RWPE2 (cell line): ENCODE measurements around the gene ADAM33.

ENCODE experiments used
- ATAC-seq: fragments of 200-7000 bp; cut with Tn5 transposase; 3 replicates; pipeline ENCODE4 v1.9.1; 2021; ENCODE audit warnings: low read depth
- DNase-seq: peaks from one replicate; pipeline ENCODE4 v3.0.0-alpha.2; 2020; ENCODE audit warnings: low spot score
- H3K27ac ChIP-seq: fragments of 450-650 bp; 2 replicates; pipeline ENCODE4 v1.5.1; 2017; ENCODE audit warnings: mild to moderate bottlenecking; ENCODE audit not compliant: poor library complexity, severe bottlenecking
- H3K27me3 ChIP-seq: fragments of 250-450 bp; sonication (Bioruptor Pico); 2 replicates; pipeline ENCODE4 v1.5.1; 2021; ENCODE audit warnings: mild to moderate bottlenecking, moderate library complexity; ENCODE audit not compliant: insufficient read depth, poor library complexity, severe bottlenecking
- H3K36me3 ChIP-seq: fragments of 250-450 bp; sonication (Bioruptor Pico); 2 replicates; pipeline ENCODE4 v1.5.1; 2020; ENCODE audit warnings: low read depth, mild to moderate bottlenecking, moderate library complexity
- H3K4me1 ChIP-seq: fragments of 250-450 bp; sonication (Bioruptor Pico); 2 replicates; pipeline ENCODE4 v1.5.1; 2021; ENCODE audit warnings: mild to moderate bottlenecking, moderate library complexity; ENCODE audit not compliant: insufficient read depth, poor library complexity, severe bottlenecking
- H3K4me3 ChIP-seq: fragments of 250-450 bp; sonication (Bioruptor Pico); 2 replicates; pipeline ENCODE4 v1.5.1; 2021; ENCODE audit warnings: mild to moderate bottlenecking, moderate library complexity; ENCODE audit not compliant: severe bottlenecking
- H3K9me3 ChIP-seq: fragments of 250-450 bp; sonication (Bioruptor Pico); 2 replicates; pipeline ENCODE4 v1.5.1; 2021; ENCODE audit warnings: mild to moderate bottlenecking, moderate library complexity; ENCODE audit not compliant: severe bottlenecking
- CTCF ChIP-seq: fragments of 450-650 bp; IDR thresholded peaks from one replicate; pipeline ENCODE4 v1.5.1; 2017; ENCODE audit warnings: mild to moderate bottlenecking, moderate library complexity; ENCODE audit not compliant: poor library complexity, severe bottlenecking

Gene ADAM33

GRCh38 chr20:3686867-3687321, 5.1 kb upstream of the ADAM33 start:
- Histone ChIP-seq H3K27me3 (peaks cover 5% of the 10 kb centered on the region), H3K4me3 (no peak overlapping the region), H3K27ac (no peak overlapping the region), H3K9me3 (no peaks in the 10 kb centered on the region), H3K36me3 (no peaks in the 10 kb centered on the region), H3K4me1 (no peaks in the 10 kb centered on the region)
- peak; percentile 8 for TF ChIP-seq CTCF
- ATAC-seq (peak; percentile 60), DNase-seq (no peak)

GRCh38 chr20:3686421-3686820, 4.6 kb upstream of the ADAM33 start:
- no peaks in the 10 kb centered on the region for H3K36me3 ChIP-seq
- no peak for TF ChIP-seq CTCF
- H3K27me3 ChIP-seq, result peaks cover 10% of the 10 kb centered on the region
- H3K27ac ChIP-seq, result no peak overlapping the region
- ATAC-seq (no peak), DNase-seq (no peak)
- no peaks in the 10 kb centered on the region for H3K9me3 ChIP-seq
- H3K4me3 ChIP-seq, result no peak overlapping the region
- no peaks in the 10 kb centered on the region for H3K4me1 ChIP-seq

GRCh38 chr20:3685341-3685740, 3.5 kb upstream of the ADAM33 start:
- no peak overlapping the region for H3K27ac ChIP-seq
- H3K9me3 ChIP-seq, result no peaks in the 10 kb centered on the region
- H3K27me3 ChIP-seq, result peaks cover 15% of the 10 kb centered on the region
- H3K4me1 ChIP-seq, result no peaks in the 10 kb centered on the region
- H3K36me3 ChIP-seq, result no peaks in the 10 kb centered on the region
- TF ChIP-seq CTCF, result no peak
- ATAC-seq, result no peak
- no peak for DNase-seq
- no peak overlapping the region for H3K4me3 ChIP-seq

- no peak overlapping the region for H3K4me3 ChIP-seq
- no peak for TF ChIP-seq CTCF
- ATAC-seq (no peak), DNase-seq (no peak)
- no peak overlapping the region for H3K27ac ChIP-seq
- no peaks in the 10 kb centered on the region for H3K36me3 ChIP-seq
- no peaks in the 10 kb centered on the region for H3K4me1 ChIP-seq
- H3K9me3 ChIP-seq, result no peaks in the 10 kb centered on the region
- H3K27me3 ChIP-seq, result peaks cover 16% of the 10 kb centered on the region
Observed at GRCh38 chr20:3681352-3681930, 369 bp downstream of the ADAM33 start.

GRCh38 chr20:3680701-3681351, 984 bp downstream of the ADAM33 start:
- H3K27ac ChIP-seq, result no peak overlapping the region
- H3K27me3 ChIP-seq, result peaks cover 21% of the 10 kb centered on the region
- H3K36me3 ChIP-seq, result no peaks in the 10 kb centered on the region
- H3K9me3 ChIP-seq, result no peaks in the 10 kb centered on the region
- no peaks in the 10 kb centered on the region for H3K4me1 ChIP-seq
- TF ChIP-seq CTCF, result no peak
- DNase-seq (no peak), ATAC-seq (no peak)
- H3K4me3 ChIP-seq, result no peak overlapping the region
